Fibroblast of the aortic adventitia (primary cell): ENCODE data around the gene CYGB. TPM values are rescaled to one million over a fixed set of nuclear protein-coding genes. Genes with fewer than 3 reads are reported as not detected.

Experiments used
- DNase-seq: peaks from one replicate; pipeline ENCODE4 v3.0.0-alpha.2; 2010; ENCODE audit warnings: low read depth
- H3K4me3 ChIP-seq: 2 replicates; pipeline ENCODE4 v1.5.1; 2011; ENCODE audit warnings: low read depth, mild to moderate bottlenecking, control low read depth, low read length, moderate library complexity
- CTCF ChIP-seq: IDR thresholded peaks from 2 replicates; pipeline ENCODE4 v1.5.1; 2011; ENCODE audit warnings: mild to moderate bottlenecking, low read length, control low read depth, inconsistent platforms; ENCODE audit not compliant: insufficient read depth
- total RNA-seq: library from RNA; depleted of rRNA; stranded (reverse); fragments of >200 nt; gene quantifications from 2 replicates; pipeline ENCODE4 v1.2.3, GENCODE V29; 2012; ENCODE audit warnings: low replicate concordance

Gene CYGB
- total RNA-seq, 1 donor = 35.2 TPM

DNA sequence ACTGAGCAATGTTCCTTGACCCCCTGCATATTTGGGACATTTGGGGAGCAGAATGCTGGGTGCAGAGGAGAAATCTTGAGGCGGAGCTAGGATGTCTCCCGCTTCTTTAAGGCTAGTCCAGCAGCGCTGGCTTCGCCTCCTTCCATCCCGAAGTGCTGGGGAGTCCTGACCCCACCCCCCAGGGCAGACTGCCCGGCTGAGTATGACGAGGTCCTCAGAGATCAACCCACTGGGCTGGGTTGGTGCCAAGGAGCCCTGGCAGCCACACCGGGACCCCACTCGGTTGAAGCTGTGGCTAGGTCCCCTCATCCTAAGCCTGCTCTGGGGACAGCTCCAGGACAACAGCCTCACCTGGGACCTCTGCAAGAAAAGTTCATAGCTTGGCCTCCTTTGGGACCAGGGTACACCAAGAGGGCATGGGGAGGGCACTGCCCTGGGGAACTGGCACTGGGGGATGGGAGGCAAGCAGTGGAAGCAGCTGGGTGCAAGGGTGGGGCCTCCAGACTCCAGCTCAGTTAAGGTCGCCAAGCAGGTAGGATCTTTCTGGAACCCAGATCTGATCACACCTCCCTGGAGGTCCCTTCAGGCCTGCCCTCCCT, 47.3 kb downstream of the CYGB start:
- no peak for TF ChIP-seq CTCF

DNA sequence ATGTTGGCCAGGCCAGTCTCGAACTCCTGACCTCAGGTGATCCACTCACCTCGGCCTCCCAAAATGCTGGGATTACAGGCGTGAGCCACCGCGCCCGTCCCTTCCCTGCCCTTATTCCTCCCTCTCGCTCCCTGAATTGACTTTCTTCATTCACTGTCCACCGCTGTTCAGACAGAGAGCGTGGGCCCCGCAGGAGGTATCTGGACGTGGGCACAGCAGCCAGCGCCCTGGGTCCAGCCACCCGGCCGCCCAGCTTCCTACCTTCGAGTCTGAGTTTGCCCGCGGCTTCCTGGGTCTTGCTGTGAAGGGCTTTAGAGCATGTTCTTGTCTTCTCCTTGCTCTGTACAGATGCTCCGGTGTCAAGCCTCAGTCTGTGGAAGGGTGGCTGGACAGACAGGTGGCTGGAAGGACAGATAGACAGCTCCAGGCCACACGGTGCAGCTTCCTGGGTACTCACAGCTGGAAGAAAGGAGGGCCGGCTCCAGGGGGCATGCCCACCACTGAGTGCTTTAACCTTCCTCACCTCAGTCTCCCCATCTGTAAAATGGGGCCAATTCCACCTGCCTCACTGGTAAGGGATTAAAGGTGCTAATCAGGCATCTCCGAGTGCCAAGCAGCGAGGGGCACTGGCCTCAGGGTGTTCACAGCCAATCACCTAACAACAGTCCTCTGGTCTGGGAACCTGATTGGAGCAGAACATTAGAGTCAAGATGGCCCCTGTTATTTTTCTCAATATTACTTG, 49.9 kb downstream of the CYGB start:
- no peak overlapping the region for H3K4me3 ChIP-seq
- no peak for TF ChIP-seq CTCF
- DNase-seq = no peak

More for the DNA sequence above, 47.3 kb downstream of the CYGB start:
- DNase-seq = no peak
- no peak overlapping the region for H3K4me3 ChIP-seq

DNA sequence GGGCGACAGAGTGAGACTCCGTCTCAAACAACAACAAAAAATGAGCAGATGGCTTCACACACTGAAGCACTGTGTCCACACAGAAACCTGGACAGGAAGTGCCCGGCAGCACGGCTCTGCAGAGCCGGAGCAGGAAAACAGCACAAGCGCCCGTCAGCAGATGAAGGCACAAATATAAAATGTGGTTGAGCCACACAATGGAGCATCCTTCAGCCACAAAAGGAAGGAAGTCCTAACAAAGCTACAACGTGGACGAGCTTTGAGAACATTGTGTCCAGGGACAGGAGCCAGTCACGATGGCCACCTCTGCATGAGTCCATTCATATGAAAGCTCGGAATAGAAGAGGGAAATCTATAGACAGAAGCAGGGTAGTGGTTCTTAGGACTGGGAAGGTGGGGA, 51.9 kb downstream of the CYGB start:
- DNase-seq = no peak
- no peak for TF ChIP-seq CTCF
- H3K4me3 ChIP-seq = no peak overlapping the region

DNA sequence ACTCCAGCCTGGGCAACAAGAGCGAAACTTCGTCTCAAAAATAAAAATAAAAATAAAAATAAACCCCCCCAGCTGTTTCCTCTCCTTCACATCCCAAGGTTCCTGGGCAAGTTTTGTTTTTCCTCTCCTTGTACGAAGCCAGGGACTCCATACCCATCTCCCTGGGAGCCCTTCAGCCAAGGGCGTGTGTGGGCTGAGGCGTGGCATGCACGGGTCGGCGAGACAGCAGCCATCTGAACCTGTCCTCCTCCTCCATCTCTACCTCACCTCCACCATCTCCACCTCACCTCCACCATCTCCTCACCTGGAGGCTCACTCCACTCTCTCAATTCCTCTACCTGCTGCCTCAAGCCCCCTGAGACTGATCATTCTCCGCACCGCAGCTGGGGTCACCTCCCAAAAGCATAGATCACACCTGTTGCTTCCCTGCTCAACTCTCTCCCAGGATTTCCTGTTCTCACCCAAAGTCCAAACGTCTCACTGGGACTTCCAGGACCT, 53.2 kb downstream of the CYGB start:
- H3K4me3 ChIP-seq = no peak overlapping the region
- TF ChIP-seq CTCF = no peak
- DNase-seq = no peak

DNA sequence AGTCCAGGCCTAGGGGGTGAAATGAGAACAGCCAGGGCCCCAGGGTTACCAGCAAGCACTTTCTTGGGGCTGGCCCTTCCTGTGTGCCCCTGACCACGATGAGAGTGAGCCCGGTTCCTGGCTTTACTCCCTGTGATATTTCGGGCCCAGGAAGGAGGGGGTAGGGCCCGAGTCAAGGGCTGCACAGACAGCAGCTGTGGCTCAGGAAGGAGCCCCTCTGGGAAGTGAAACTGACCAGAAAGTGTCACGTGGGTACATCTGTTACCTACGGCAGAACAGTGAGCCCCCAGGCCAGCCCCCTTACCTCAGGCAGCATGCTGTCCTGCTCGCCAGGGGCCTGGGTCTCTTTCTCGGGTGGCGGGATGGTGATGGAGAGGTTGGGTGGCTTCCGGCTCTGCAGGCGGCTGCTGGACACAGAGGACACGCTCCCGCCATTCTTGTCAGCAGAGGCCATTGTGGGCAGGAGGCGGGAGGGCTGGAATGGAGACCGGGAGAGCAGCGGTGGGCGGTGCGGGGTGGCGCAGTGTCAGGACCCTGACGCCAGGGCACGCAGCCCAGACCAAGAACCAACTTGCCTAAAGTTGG, 56.3 kb downstream of the CYGB start:
- TF ChIP-seq CTCF = no peak
- no peak overlapping the region for H3K4me3 ChIP-seq
- DNase-seq = no peak

DNA sequence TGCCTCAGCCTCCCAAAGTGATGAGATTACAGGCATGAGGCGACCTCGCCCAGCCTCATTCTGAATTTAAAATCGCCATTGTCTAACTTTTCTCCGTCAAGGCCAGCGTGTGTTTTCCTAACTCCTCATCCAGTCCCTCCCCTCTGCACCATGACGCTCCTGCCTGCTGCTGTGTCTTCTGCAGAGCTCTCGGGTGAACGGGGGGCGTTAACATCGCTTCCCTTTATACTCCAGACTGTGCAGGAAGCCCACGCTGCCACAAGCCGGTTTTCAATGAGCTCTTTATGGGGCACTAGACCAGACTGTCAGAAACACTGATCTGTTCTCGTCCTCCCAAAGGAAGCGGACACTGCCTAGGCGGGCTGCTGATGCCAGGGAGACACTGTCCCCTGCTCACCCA, 56.9 kb downstream of the CYGB start:
- no peak for TF ChIP-seq CTCF

More for the DNA sequence above, 56.9 kb downstream of the CYGB start:
- H3K4me3 ChIP-seq = no peak overlapping the region
- DNase-seq = no peak
